Colonic mucosa (tissue), 4 donors: ENCODE data around the gene IL10RA. TPM values are rescaled to one million over a fixed set of nuclear protein-coding genes. Genes with fewer than 3 reads are reported as not detected.

Experiments used
- DNase-seq: peaks from one replicate; pipeline ENCODE4 v3.0.0-alpha.2; 2020
- H3K27ac ChIP-seq: fragments of 200-600 bp; one replicate; pipeline ENCODE4 v1.8.0; 2021
- H3K27me3 ChIP-seq: fragments of 200-600 bp; one replicate; pipeline ENCODE4 v1.8.0; 2021
- H3K36me3 ChIP-seq: fragments of 200-600 bp; one replicate; pipeline ENCODE4 v1.8.0; 2021
- H3K4me1 ChIP-seq: fragments of 200-600 bp; one replicate; pipeline ENCODE4 v1.8.0; 2021; ENCODE audit warnings: mild to moderate bottlenecking
- H3K4me3 ChIP-seq: fragments of 200-600 bp; one replicate; pipeline ENCODE4 v1.8.0; 2021
- H3K9ac ChIP-seq, 2 donors: one replicate each; pipeline ENCODE4 v1.7.0; 2013; ENCODE audit warnings: control low read depth in 2 of 2, low read depth in 2 of 2, low read length in 2 of 2
- H3K9me3 ChIP-seq: fragments of 200-600 bp; one replicate; pipeline ENCODE4 v1.8.0; 2021
- CTCF ChIP-seq: fragments of 200-600 bp; IDR thresholded peaks from one replicate; pipeline ENCODE4 v1.8.0; 2022; ENCODE audit warnings: antibody characterized with exemption, mild to moderate bottlenecking
- intact Hi-C: fragments of 100-400 bp; cut with DNase I; formaldehyde crosslinking; loops from one replicate; pipeline ENCODE4 v1.14.1; 2022
- total RNA-seq, 2 donors: library from RNA; stranded (reverse); fragmentation: NEBNext Ultra II Directional in 1 of 2; extraction: Animal tissue kit (Norgen Biotek cat#: 25700) in 1 of 2; gene quantifications; one replicate each; pipeline ENCODE4 v1.2.1, GENCODE V29; 2021
- donor health status: healthy.
- donor health status: DM: no; HTN: no; CAD: no.
- donor health status: DM: no; HTN: no; CAD: no.

The IL10RA gene
- total RNA-seq, 2 donors from 2014 or later, result 4.4 to 9.8 TPM

GRCh38 chr11:118049771-118050170 lies 63.6 kb downstream of the IL10RA start:
- Histone ChIP-seq H3K9ac (peak overlapping the region in 1 of 2 donors; percentile 6), H3K27ac (no peak overlapping the region), H3K4me1 (no peaks in the 10 kb centered on the region), H3K9me3 (no peaks in the 10 kb centered on the region), H3K4me3 (no peak overlapping the region), H3K27me3 (no peaks in the 10 kb centered on the region), H3K36me3 (no peaks in the 10 kb centered on the region)
- intact Hi-C loops, result loop anchor here (5.0 to 10.0 kb wide), 4 partner anchors 97 to 605 kb away; partner anchors contain the start of gene FXYD2
- no peak for TF ChIP-seq CTCF
- no peak for DNase-seq

- H3K9me3 ChIP-seq, result no peaks in the 10 kb centered on the region
- H3K27me3 ChIP-seq, result no peaks in the 10 kb centered on the region
- intact Hi-C loops, result loop anchor here (5.0 to 10.0 kb wide), 4 partner anchors 98 to 606 kb away; partner anchors contain the start of gene FXYD2
- no peak for DNase-seq
- H3K36me3 ChIP-seq, result no peaks in the 10 kb centered on the region
- no peak overlapping the region for H3K27ac ChIP-seq
- H3K4me1 ChIP-seq, result no peaks in the 10 kb centered on the region
- H3K4me3 ChIP-seq, result no peak overlapping the region
- no peak overlapping the region for H3K9ac ChIP-seq
- TF ChIP-seq CTCF, result no peak
Observed at GRCh38 chr11:118050208-118050891, 64.2 kb downstream of the IL10RA start.

Other genes starting within 250 kb of the IL10RA start
- gene DSCAML1, start 189.2 kb upstream of the IL10RA start, total RNA-seq, result 1 to 10 TPM; 1.2 to 4.3 TPM
- gene FXYD2, start 161.7 kb upstream of the IL10RA start, total RNA-seq, result 1 to 10 TPM in 1 of 2 donors, under 1 TPM in 1; 0.98 to 1.5 TPM
- gene FXYD6, start 109.7 kb upstream of the IL10RA start, total RNA-seq, result 10 to 100 TPM in 1 of 2 donors, 1 to 10 TPM in 1; 6.4 to 29.8 TPM
- gene TMPRSS13, start 57.0 kb upstream of the IL10RA start, total RNA-seq, result 1 to 10 TPM; 1.5 to 1.6 TPM
- 100 to 1,000 TPM; 309 to 344 TPM for gene TMPRSS4, start 90.7 kb downstream of the IL10RA start, total RNA-seq
- not detected for gene SMIM35, start 100.6 kb downstream of the IL10RA start, total RNA-seq
- gene SCN4B, start 166.4 kb downstream of the IL10RA start, total RNA-seq, result 1 to 10 TPM in 1 of 2 donors, under 1 TPM in 1; 0.59 to 1.5 TPM
- gene SCN2B, start 190.2 kb downstream of the IL10RA start, total RNA-seq, result under 1 TPM; 0.12 to 0.45 TPM
- gene JAML, start 238.6 kb downstream of the IL10RA start, total RNA-seq, result 10 to 100 TPM in 1 of 2 donors, 1 to 10 TPM in 1; 3.3 to 12.0 TPM